Fibroblast of lung (primary cell): ENCODE results near the gene RNF128. TPM values are rescaled to one million over a fixed set of nuclear protein-coding genes. Genes with fewer than 3 reads are reported as not detected.

Source experiments
- DNase-seq, 2 donors: peaks; one replicate each; pipeline versions ENCODE4 v3.0.0 to v3.0.0-alpha.2; 2010; ENCODE audit warnings: low read depth in 2 of 2
- H2AFZ ChIP-seq: 2 replicates; pipeline ENCODE4 v1.5.1; 2012; ENCODE audit warnings: low read length, control low read depth, inconsistent platforms
- H3K27ac ChIP-seq: 2 replicates; pipeline ENCODE4 v1.5.1; 2011; ENCODE audit warnings: low read length, control low read depth; ENCODE audit not compliant: insufficient read depth
- H3K27me3 ChIP-seq: 2 replicates; pipeline ENCODE4 v1.5.1; 2011; ENCODE audit warnings: mild to moderate bottlenecking, low read length; ENCODE audit not compliant: control insufficient read depth, insufficient read depth
- H3K36me3 ChIP-seq: 2 replicates; pipeline ENCODE4 v1.5.1; 2011; ENCODE audit warnings: low read length; ENCODE audit not compliant: control insufficient read depth, insufficient read depth
- H3K4me1 ChIP-seq: 2 replicates; pipeline ENCODE4 v1.5.1; 2011; ENCODE audit warnings: low read length; ENCODE audit not compliant: control insufficient read depth, insufficient read depth; ENCODE audit errors: extremely low read depth
- H3K4me2 ChIP-seq: 2 replicates; pipeline ENCODE4 v1.5.1; 2011; ENCODE audit warnings: low read length, control low read depth; ENCODE audit not compliant: insufficient read depth; ENCODE audit errors: extremely low read depth
- H3K4me3 ChIP-seq, 4 experiments: fragments of 200-600 bp in 1 of 4; sonication (generic) in 1 of 4; replicated peaks in 1 of 4; 2 replicates each; pipeline ENCODE4 v1.5.1; 2011 to 2016; ENCODE audit warnings: low read length in 4 of 4, low read depth in 3 of 4, mild to moderate bottlenecking in 3 of 4, control low read depth in 2 of 4, inconsistent platforms in 1 of 4, mixed read lengths in 1 of 4; ENCODE audit not compliant: insufficient read depth in 1 of 4; ENCODE audit errors: control extremely low read depth in 1 of 4
- H3K79me2 ChIP-seq: 2 replicates; pipeline ENCODE4 v1.5.1; 2012; ENCODE audit warnings: mild to moderate bottlenecking, low read length, inconsistent platforms; ENCODE audit not compliant: control insufficient read depth, insufficient read depth
- H3K9ac ChIP-seq: 2 replicates; pipeline ENCODE4 v1.5.1; 2011; ENCODE audit warnings: mild to moderate bottlenecking, low read length, control low read depth; ENCODE audit not compliant: insufficient read depth
- H3K9me3 ChIP-seq: 2 replicates; pipeline ENCODE4 v1.5.1; 2012; ENCODE audit warnings: low read depth, low read length; ENCODE audit not compliant: control insufficient read depth, insufficient read depth
- H4K20me1 ChIP-seq: 2 replicates; pipeline ENCODE4 v1.5.1; 2011; ENCODE audit warnings: low read length; ENCODE audit not compliant: control insufficient read depth, insufficient read depth; ENCODE audit errors: extremely low read depth
- EZH2 ChIP-seq: IDR thresholded peaks from 2 replicates; pipeline ENCODE4 v1.5.1; 2012; ENCODE audit warnings: low read length, control low read depth, mild to moderate bottlenecking; ENCODE audit errors: missing control alignments
- polyA minus RNA-seq: library from RNA; depleted of rRNA, polyadenylated mRNA; stranded (reverse); fragments of >200 nt; gene quantifications from 2 replicates; pipeline ENCODE4 v1.2.3, GENCODE V29; 2011; ENCODE audit warnings: low replicate concordance
- polyA plus RNA-seq, 2 donors: library from polyadenylated mRNA; depleted of rRNA in 1 of 2; stranded (reverse) in 1 of 2; unstranded in 1 of 2; fragments of >200 nt; gene quantifications; 2 replicates each; pipeline ENCODE4 v1.2.1, GENCODE V29; 2011 to 2012; ENCODE audit warnings: missing spikeins in 1 of 2
- total RNA-seq: library from RNA; depleted of rRNA; stranded (reverse); fragments of >200 nt; gene quantifications from 2 replicates; pipeline ENCODE4 v1.2.1, GENCODE V29; 2014
- TF ChIP-seq, protein P1 (sequence below), 2 donors: IDR thresholded peaks in 1 of 2; conservative IDR thresholded peaks in 1 of 2; 1 replicate in 1 of 2; 2 replicates in 1 of 2; pipeline ENCODE4 v1.5.1; 2011 to 2012; ENCODE audit warnings: low read length in 2 of 2, control low read depth in 1 of 2, inconsistent platforms in 1 of 2, low read depth in 1 of 2, mild to moderate bottlenecking in 1 of 2

Gene RNF128, protein sequence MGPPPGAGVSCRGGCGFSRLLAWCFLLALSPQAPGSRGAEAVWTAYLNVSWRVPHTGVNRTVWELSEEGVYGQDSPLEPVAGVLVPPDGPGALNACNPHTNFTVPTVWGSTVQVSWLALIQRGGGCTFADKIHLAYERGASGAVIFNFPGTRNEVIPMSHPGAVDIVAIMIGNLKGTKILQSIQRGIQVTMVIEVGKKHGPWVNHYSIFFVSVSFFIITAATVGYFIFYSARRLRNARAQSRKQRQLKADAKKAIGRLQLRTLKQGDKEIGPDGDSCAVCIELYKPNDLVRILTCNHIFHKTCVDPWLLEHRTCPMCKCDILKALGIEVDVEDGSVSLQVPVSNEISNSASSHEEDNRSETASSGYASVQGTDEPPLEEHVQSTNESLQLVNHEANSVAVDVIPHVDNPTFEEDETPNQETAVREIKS
- total RNA-seq (2.3 and 8.1 TPM in 2 replicates), polyA plus RNA-seq (0.74 and 5.1 TPM in 2 replicates), polyA minus RNA-seq (0.48 TPM in 1 of 2 replicates, not detected in the other)
- 0.96 and 4.5 TPM in 2 replicates for polyA plus RNA-seq (2012)

DNA sequence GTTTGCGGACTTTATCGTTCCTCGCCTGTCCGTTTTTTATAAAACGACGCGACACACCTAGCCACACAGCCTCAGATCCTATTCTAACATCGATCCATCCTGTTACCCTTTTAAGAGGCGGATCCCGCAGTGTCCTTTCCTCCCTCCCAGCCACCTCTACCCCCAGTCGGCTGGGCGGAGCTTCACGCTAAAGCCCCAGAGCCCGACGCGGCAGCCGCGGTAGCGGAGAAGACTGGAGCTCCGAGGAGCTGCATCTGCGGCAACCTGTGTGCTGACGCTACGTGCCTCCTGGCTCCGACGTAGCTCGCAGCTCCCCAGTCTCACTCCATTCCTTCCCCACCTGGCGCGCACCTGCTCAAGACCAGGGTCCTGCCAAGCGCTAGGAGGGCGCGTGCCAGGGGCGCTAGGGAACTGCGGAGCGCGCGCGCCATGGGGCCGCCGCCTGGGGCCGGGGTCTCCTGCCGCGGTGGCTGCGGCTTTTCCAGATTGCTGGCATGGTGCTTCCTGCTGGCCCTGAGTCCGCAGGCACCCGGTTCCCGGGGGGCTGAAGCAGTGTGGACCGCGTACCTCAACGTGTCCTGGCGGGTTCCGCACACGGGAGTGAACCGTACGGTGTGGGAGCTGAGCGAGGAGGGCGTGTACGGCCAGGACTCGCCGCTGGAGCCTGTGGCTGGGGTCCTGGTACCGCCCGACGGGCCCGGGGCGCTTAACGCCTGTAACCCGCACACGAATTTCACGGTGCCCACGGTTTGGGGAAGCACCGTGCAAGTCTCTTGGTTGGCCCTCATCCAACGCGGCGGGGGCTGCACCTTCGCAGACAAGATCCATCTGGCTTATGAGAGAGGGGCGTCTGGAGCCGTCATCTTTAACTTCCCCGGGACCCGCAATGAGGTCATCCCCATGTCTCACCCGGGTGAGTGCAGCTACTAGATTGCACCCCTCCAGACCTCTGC, at the start of gene RNF128:
TSS of gene RNF128 (plus strand) at position 217 of the 953 bp plus-strand sequence. CDS start at position 430, 213 bp downstream.
- no peaks in the 10 kb centered on the region for H3K4me1 ChIP-seq
- DNase-seq: peak; percentile 13 to 52
- peak within 1 kb of the TSS; percentile 64 for H2AFZ ChIP-seq

DNA sequence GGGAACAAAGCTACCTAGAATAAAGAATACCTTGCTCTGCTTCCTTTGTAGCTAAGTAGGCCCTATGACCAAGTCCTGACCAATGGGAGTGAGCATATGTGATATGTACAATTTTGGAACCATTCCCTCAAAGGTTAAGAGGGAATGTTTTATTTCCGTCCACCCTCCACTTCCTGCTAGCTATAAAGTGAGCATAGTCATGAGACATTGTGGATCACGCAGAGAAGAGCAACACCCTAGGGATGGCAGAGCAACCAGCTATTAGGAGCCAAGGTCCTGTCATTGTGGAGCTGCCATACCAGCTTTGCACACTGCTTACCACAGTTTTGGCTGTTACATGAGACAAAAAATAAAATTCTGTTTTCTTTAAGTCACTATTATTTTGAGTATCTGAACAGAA, 45.8 kb upstream of the RNF128 start:
- H3K79me2 ChIP-seq: no peaks in the 10 kb centered on the region
- TF ChIP-seq, protein P1, sequence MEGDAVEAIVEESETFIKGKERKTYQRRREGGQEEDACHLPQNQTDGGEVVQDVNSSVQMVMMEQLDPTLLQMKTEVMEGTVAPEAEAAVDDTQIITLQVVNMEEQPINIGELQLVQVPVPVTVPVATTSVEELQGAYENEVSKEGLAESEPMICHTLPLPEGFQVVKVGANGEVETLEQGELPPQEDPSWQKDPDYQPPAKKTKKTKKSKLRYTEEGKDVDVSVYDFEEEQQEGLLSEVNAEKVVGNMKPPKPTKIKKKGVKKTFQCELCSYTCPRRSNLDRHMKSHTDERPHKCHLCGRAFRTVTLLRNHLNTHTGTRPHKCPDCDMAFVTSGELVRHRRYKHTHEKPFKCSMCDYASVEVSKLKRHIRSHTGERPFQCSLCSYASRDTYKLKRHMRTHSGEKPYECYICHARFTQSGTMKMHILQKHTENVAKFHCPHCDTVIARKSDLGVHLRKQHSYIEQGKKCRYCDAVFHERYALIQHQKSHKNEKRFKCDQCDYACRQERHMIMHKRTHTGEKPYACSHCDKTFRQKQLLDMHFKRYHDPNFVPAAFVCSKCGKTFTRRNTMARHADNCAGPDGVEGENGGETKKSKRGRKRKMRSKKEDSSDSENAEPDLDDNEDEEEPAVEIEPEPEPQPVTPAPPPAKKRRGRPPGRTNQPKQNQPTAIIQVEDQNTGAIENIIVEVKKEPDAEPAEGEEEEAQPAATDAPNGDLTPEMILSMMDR (conservative IDR thresholded peaks at IDR 0.05 in 1 of 2, IDR thresholded peaks at IDR 0.05 in 1 of 2; ENCODE audit: low read depth in 1 of 2, low read length in 2 of 2): no peak
- TF ChIP-seq EZH2: no peak
- H3K9ac ChIP-seq: no peak overlapping the region
- H3K4me1 ChIP-seq: no peaks in the 10 kb centered on the region
- no peak overlapping the region for H3K27ac ChIP-seq
- H4K20me1 ChIP-seq: no peaks in the 10 kb centered on the region
- H3K27me3 ChIP-seq: no peaks in the 10 kb centered on the region
- no peaks in the 10 kb centered on the region for H3K36me3 ChIP-seq
- no peak overlapping the region for H3K4me2 ChIP-seq
- H3K9me3 ChIP-seq: no peaks in the 10 kb centered on the region
- no peak overlapping the region for H2AFZ ChIP-seq
- no peak overlapping the region for H3K4me3 ChIP-seq
- no peak for DNase-seq

More for the DNA sequence above, at the start of gene RNF128:
- TF ChIP-seq, protein P1 (conservative IDR thresholded peaks at IDR 0.05 in 1 of 2, IDR thresholded peaks at IDR 0.05 in 1 of 2; ENCODE audit: low read depth in 1 of 2, low read length in 2 of 2): no peak
- no peak for TF ChIP-seq EZH2
- peak within 1 kb of the TSS; percentile 52 to 68 (median 54) for H3K4me3 ChIP-seq
- no peaks in the 10 kb centered on the region for H3K79me2 ChIP-seq
- H3K9ac ChIP-seq: peak within 1 kb of the TSS; percentile 23
- H4K20me1 ChIP-seq: no peaks in the 10 kb centered on the region
- H3K36me3 ChIP-seq: no peaks in the 10 kb centered on the region
- no peaks in the 10 kb centered on the region for H3K9me3 ChIP-seq
- H3K4me2 ChIP-seq: peak within 1 kb of the TSS; percentile 77
- no peak within 1 kb of the TSS for H3K27ac ChIP-seq
- H3K27me3 ChIP-seq: no peaks in the 10 kb centered on the region

DNA sequence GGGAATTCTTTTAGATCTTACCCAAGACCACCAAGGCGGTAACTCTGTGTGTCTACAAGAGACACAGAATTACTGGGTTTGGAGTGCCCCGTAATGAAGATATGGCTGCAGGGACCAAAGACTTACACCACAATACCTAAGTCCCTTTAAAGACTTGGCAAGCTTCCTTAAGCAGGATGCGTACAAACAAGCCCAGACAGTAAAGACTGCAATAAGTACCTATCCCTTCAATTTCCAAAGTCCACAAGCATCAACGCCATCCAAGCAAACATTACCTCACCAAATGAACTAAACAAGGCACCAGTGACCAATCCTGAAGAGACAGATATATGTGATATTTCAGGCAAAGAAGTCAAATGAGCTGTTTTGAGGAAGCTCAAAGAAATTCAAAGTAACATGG, 42.3 kb upstream of the RNF128 start:
- no peak overlapping the region for H3K27ac ChIP-seq
- no peak overlapping the region for H3K4me2 ChIP-seq
- DNase-seq: no peak
- H3K9me3 ChIP-seq: no peaks in the 10 kb centered on the region
- no peaks in the 10 kb centered on the region for H3K36me3 ChIP-seq
- no peak overlapping the region for H3K9ac ChIP-seq
- no peaks in the 10 kb centered on the region for H3K4me1 ChIP-seq
- H3K79me2 ChIP-seq: no peaks in the 10 kb centered on the region
- H4K20me1 ChIP-seq: no peaks in the 10 kb centered on the region
- TF ChIP-seq, protein P1 (conservative IDR thresholded peaks at IDR 0.05 in 1 of 2, IDR thresholded peaks at IDR 0.05 in 1 of 2; ENCODE audit: low read depth in 1 of 2, low read length in 2 of 2): no peak
- no peak for TF ChIP-seq EZH2
- H3K4me3 ChIP-seq: no peak overlapping the region
- no peaks in the 10 kb centered on the region for H3K27me3 ChIP-seq
- no peak overlapping the region for H2AFZ ChIP-seq
